Measurements from ENCODE around the gene DHX30. TPM values are rescaled to one million over a fixed set of nuclear protein-coding genes. Genes with fewer than 3 reads are reported as not detected.
A peak's percentile ranks its signal among the peaks of the same experiment; 100 is the strongest.

The DHX30 gene
- total and polyA plus RNA-seq, 2 of the 8 experiments (the other 6 are each of a cell fraction or from before 2014, with no cell fraction given) = 82.4 to 97.9 TPM

GRCh38 chr3:47825590-47825989 is 22.7 kb downstream of the DHX30 start:
- 40% methylated on average over 7 of the region's 7 CpGs; no CpG with 5 or more reads in 1 of the 2 experiments for WGBS, 2 experiments (ENCODE audit: extremely low coverage in 1 of 2, insufficient coverage in 1 of 2, insufficient read length in 1 of 2, insufficient replicate concordance in 2 of 2, low coverage in 1 of 2, low lambda C conversion rate in 2 of 2, missing lambda C conversion rate in 1 of 2)
- H2BK12ac ChIP-seq (ENCODE audit: low read depth, low read length) = 0 out of 2 replicates have a peak overlapping the region, but pooled peaks have one; percentile 33
- H3K4me3 ChIP-seq (ENCODE audit: extremely low read depth in 1 of 4, insufficient read depth in 2 of 4, low read depth in 3 of 4, low read length in 4 of 4) = peak overlapping the region; percentile 80 to 99 (median 86)
- H3K79me1 ChIP-seq (ENCODE audit: low read depth, low read length) = peaks cover 5% of the 10 kb centered on the region
- H3K27me3 ChIP-seq (replicated peaks in 1 of 4; ENCODE audit: control insufficient read depth in 3 of 4, extremely low read depth in 1 of 4, insufficient read depth in 3 of 4, low read length in 3 of 4) = no peaks in the 10 kb centered on the region
- ChIA-PET CTCF (ENCODE audit: partially characterized antibody) (interaction anchor here (0.6 to 2.9 kb wide), 24 partner anchors 9 to 539 kb away, joined by 3 to 37 read pairs (median 6); partner anchors contain the start of gene DHX30), POLR2A (ENCODE audit: partially characterized antibody) (interaction anchor here (0.9 to 4.8 kb wide), 27 partner anchors 8 to 361 kb away, joined by 3 to 34 read pairs (median 5); partner anchors contain the start of gene SCAP)
- H2AK5ac ChIP-seq (ENCODE audit: low read depth, low read length) = no peak overlapping the region
- peaks cover 8 to 27% of the 10 kb centered on the region in 2 experiments for H3K79me2 ChIP-seq (ENCODE audit: control insufficient read depth in 1 of 2, insufficient read depth in 2 of 2, low read length in 2 of 2)
- peaks cover 3 to 6% (median 4%) of the 10 kb centered on the region in 4 experiments; a peak in 5 of 7 replicates for H3K4me1 ChIP-seq (replicated peaks in 1 of 4; ENCODE audit: control insufficient read depth in 3 of 4, insufficient read depth in 4 of 4, low read length in 3 of 4)
- H2BK15ac ChIP-seq (ENCODE audit: low read length) = no peak overlapping the region
- H3K23ac ChIP-seq (ENCODE audit: insufficient read length) = no peak overlapping the region
- H3K23me2 ChIP-seq (ENCODE audit: low read depth, low read length) = peaks cover 7% of the 10 kb centered on the region
- H3K56ac ChIP-seq (replicated peaks; ENCODE audit: insufficient read length, low read depth, low read length) = no peak overlapping the region
- peak overlapping the region; percentile 87 for H2BK5ac ChIP-seq (ENCODE audit: low read depth, low read length)
- H4K8ac ChIP-seq (ENCODE audit: extremely low read depth, insufficient read depth, low read length) = peak overlapping the region; percentile 98; the same call in 1 of the 2 replicates
- DNase-seq (ENCODE audit: low read depth in 1 of 2, low spot score in 2 of 2) (no peak), FAIRE-seq (no peak)
- peak overlapping the region; percentile 78 to 100 for H3K4me2 ChIP-seq (ENCODE audit: insufficient read depth in 1 of 2, low read depth in 2 of 2, low read length in 2 of 2)
- peak overlapping the region; percentile 83 to 99 (median 92) for H3K9ac ChIP-seq (replicated peaks in 1 of 4; ENCODE audit: extremely low read depth in 1 of 4, low read depth in 3 of 4, low read length in 3 of 4)
- H4K20me1 ChIP-seq (replicated peaks in 1 of 2; ENCODE audit: control insufficient read depth in 1 of 2, insufficient read depth in 2 of 2, low read length in 2 of 2) = peaks cover 0 to 4% of the 10 kb centered on the region in 2 experiments
- peak overlapping the region; percentile 84 for H4K91ac ChIP-seq (replicated peaks; ENCODE audit: insufficient read length, low read length)
- no peaks in the 10 kb centered on the region for H3K9me3 ChIP-seq (ENCODE audit: insufficient read depth in 2 of 2, low read depth in 1 of 2, low read length in 1 of 2)
- H2BK120ac ChIP-seq (replicated peaks; ENCODE audit: low read depth, low read length) = peak overlapping the region; percentile 38
- peak overlapping the region; percentile 79 for H3K27ac ChIP-seq (ENCODE audit: low read depth, low read length)
- peaks cover 21 to 48% (median 30%) of the 10 kb centered on the region in 4 experiments for H3K36me3 ChIP-seq (ENCODE audit: control insufficient read depth in 2 of 4, insufficient read depth in 4 of 4, low read length in 3 of 4)
- H2BK20ac ChIP-seq (ENCODE audit: low read length) = no peak overlapping the region
- no peak overlapping the region for H3K14ac ChIP-seq (ENCODE audit: insufficient read length)
- H2AFZ ChIP-seq (ENCODE audit: low read length) = no peak overlapping the region
- H4K5ac ChIP-seq (ENCODE audit: insufficient read length, low read depth, low read length) = no peak overlapping the region
- H3K4ac ChIP-seq (replicated peaks; ENCODE audit: insufficient read length, low read depth, low read length) = peak overlapping the region; percentile 99
- peak overlapping the region; percentile 13; the same call in 1 of the 2 replicates for H3K18ac ChIP-seq (ENCODE audit: extremely low read depth, low read length)
- no peak for TF ChIP-seq EZH2 (IDR thresholded peaks at IDR 0.05; ENCODE audit: low read depth, low read length, severe bottlenecking)
- TF ChIP-seq CREB1 (IDR thresholded peaks at IDR 0.05) = no peak
- no peak for TF ChIP-seq BRCA1 (IDR thresholded peaks at IDR 0.05; ENCODE audit: low read depth, low read length)
- no peak for TF ChIP-seq BACH1 (IDR thresholded peaks at IDR 0.05; ENCODE audit: low read length)
- TF ChIP-seq USF2 (IDR thresholded peaks at IDR 0.05; ENCODE audit: low read length) = no peak
- no peak for TF ChIP-seq CHD2 (IDR thresholded peaks at IDR 0.05; ENCODE audit: low read length)
- TF ChIP-seq SRF (IDR thresholded peaks at IDR 0.05; ENCODE audit: low read depth, low read length) = no peak
- no peak for TF ChIP-seq SAP30 (IDR thresholded peaks at IDR 0.05; ENCODE audit: insufficient read depth, insufficient replicate concordance, low read length)
- TF ChIP-seq KDM4A (IDR thresholded peaks at IDR 0.05; ENCODE audit: low read depth, low read length, severe bottlenecking) = no peak
- TF ChIP-seq TAF1 (IDR thresholded peaks at IDR 0.05; ENCODE audit: low read depth, low read length) = no peak
- TF ChIP-seq MAFK (IDR thresholded peaks at IDR 0.05; ENCODE audit: low read depth, low read length) = no peak
- TF ChIP-seq CBX5 (IDR thresholded peaks at IDR 0.05; ENCODE audit: low read depth, low read length) = no peak
